HG02759 (cell line): ENCODE results near the gene VBP1.
"Not testable (repeated sequence)": the region's sequence is repeated elsewhere in the genome, so short reads cannot be mapped to it uniquely, and the experiment has no call there.

Experiments used
- ATAC-seq: cut with Tn5 transposase; IDR thresholded peaks from one replicate; pipeline ENCODE4 v1.9.1; 2021; ENCODE audit warnings: mild to moderate bottlenecking, moderate library complexity; ENCODE audit not compliant: unreplicated experiment

Gene VBP1

GRCh38 chrX:155216179-155216939, at the start of gene VBP1:
Gene VBP1 (plus strand): TSS chrX:155216460. CDS start chrX:155216483, 23 bp downstream.
- peak; percentile 96 for ATAC-seq

GRCh38 chrX:155169881-155170280, 46.4 kb upstream of the VBP1 start:
- ATAC-seq = no peak

- ATAC-seq = no peak
These were observed 36.8 kb upstream of the VBP1 start for GRCh38 chrX:155179346-155179997.

- no peak for ATAC-seq
These were observed 27.5 kb upstream of the VBP1 start for GRCh38 chrX:155188786-155189185.

- no peak for ATAC-seq
These were observed 5.1 kb upstream of the VBP1 start for GRCh38 chrX:155211208-155211607.

GRCh38 chrX:155213731-155214130, 2.5 kb upstream of the VBP1 start:
- ATAC-seq = no peak

- ATAC-seq = peak; percentile 39
These were observed 649 bp upstream of the VBP1 start for GRCh38 chrX:155215443-155216178.

GRCh38 chrX:155216940-155217440, 730 bp downstream of the VBP1 start:
- ATAC-seq = no peak

- ATAC-seq = no peak
These were observed 2.5 kb downstream of the VBP1 start for GRCh38 chrX:155218777-155219176.

GRCh38 chrX:155221351-155221750, 5.1 kb downstream of the VBP1 start:
- ATAC-seq = no peak

GRCh38 chrX:155223746-155224145, 7.5 kb downstream of the VBP1 start:
- not testable (repeated sequence) for ATAC-seq

- no peak for ATAC-seq
These were observed 9.5 kb downstream of the VBP1 start for GRCh38 chrX:155225774-155226173.

GRCh38 chrX:155231163-155231562, 14.9 kb downstream of the VBP1 start:
- ATAC-seq = peak; percentile 63

GRCh38 chrX:155235891-155236290, 19.6 kb downstream of the VBP1 start:
- ATAC-seq = no peak

- ATAC-seq = no peak
These were observed 21.5 kb downstream of the VBP1 start for GRCh38 chrX:155237719-155238118.

GRCh38 chrX:155242300-155242699, 26.0 kb downstream of the VBP1 start:
- ATAC-seq = no peak

GRCh38 chrX:155246748-155247147, 30.5 kb downstream of the VBP1 start:
- no peak for ATAC-seq

- no peak for ATAC-seq
These were observed 31.2 kb downstream of the VBP1 start for GRCh38 chrX:155247497-155247896.

- no peak for ATAC-seq
These were observed 35.1 kb downstream of the VBP1 start for GRCh38 chrX:155251391-155251790.

- ATAC-seq = no peak
These were observed 43.5 kb downstream of the VBP1 start for GRCh38 chrX:155259752-155260151.

GRCh38 chrX:155262970-155263754, 46.9 kb downstream of the VBP1 start:
- ATAC-seq = no peak
